H1 (cell line): ENCODE results near the gene MYCBP2. TPM values are rescaled to one million over a fixed set of nuclear protein-coding genes. Genes with fewer than 3 reads are reported as not detected.

Experiments
- CTCF ChIA-PET: fragments of 300-600 bp; sonication (Branson Sonifier 250); formaldehyde crosslinking; loops from one replicate; lab custom pipeline; 2021; ENCODE audit not compliant: partially characterized antibody; lab: Charles Lee
- POLR2A ChIA-PET: fragments of 300-600 bp; sonication (Branson Sonifier 250); formaldehyde crosslinking; loops from one replicate; lab custom pipeline; 2021; ENCODE audit warnings: inconsistent platforms; ENCODE audit not compliant: partially characterized antibody; lab: Charles Lee
- DNase-seq, 2 experiments: peaks; one replicate each; pipeline versions ENCODE4 v3.0.0 to v3.0.0-alpha.2; 2010 to 2022; ENCODE audit warnings: low spot score in 2 of 2, low read depth in 1 of 2, mixed read lengths in 1 of 2
- FAIRE-seq: peaks from 2 replicates; lab custom pipeline; 2011; peaks lifted over from hg19 to GRCh38; lab: Jason Lieb, UNC
- H2AFZ ChIP-seq: 2 replicates; pipeline ENCODE4 v1.8.1; 2012; ENCODE audit warnings: low read length, inconsistent platforms
- H2AK5ac ChIP-seq: 2 replicates; pipeline ENCODE4 v1.6.1; 2013; ENCODE audit warnings: low read depth, low read length
- H2BK120ac ChIP-seq: replicated peaks from 2 replicates; pipeline ENCODE3; 2013; ENCODE audit warnings: low read depth, low read length, inconsistent platforms
- H2BK12ac ChIP-seq: 2 replicates; pipeline ENCODE4 v1.6.1; 2013; ENCODE audit warnings: low read depth, low read length
- H2BK15ac ChIP-seq: 2 replicates; pipeline ENCODE4 v1.6.1; 2013; ENCODE audit warnings: low read length
- H2BK20ac ChIP-seq: 2 replicates; pipeline ENCODE4 v1.6.1; 2013; ENCODE audit warnings: low read length
- H2BK5ac ChIP-seq: 2 replicates; pipeline ENCODE4 v1.6.1; 2013; ENCODE audit warnings: low read depth, low read length
- H3K14ac ChIP-seq: 2 replicates; pipeline ENCODE4 v1.6.1; 2013; ENCODE audit warnings: inconsistent platforms; ENCODE audit not compliant: insufficient read length
- H3K18ac ChIP-seq: 2 replicates; pipeline ENCODE4 v1.6.1; 2013; ENCODE audit warnings: low read length; ENCODE audit errors: extremely low read depth
- H3K23ac ChIP-seq: 2 replicates; pipeline ENCODE4 v1.6.1; 2013; ENCODE audit warnings: inconsistent platforms; ENCODE audit not compliant: insufficient read length
- H3K23me2 ChIP-seq: 2 replicates; pipeline ENCODE4 v1.6.1; 2013; ENCODE audit warnings: low read depth, low read length
- H3K27ac ChIP-seq: 2 replicates; pipeline ENCODE4 v1.6.1; 2011; ENCODE audit warnings: low read depth, low read length, inconsistent platforms
- H3K27me3 ChIP-seq, 4 experiments: replicated peaks in 1 of 4; 1 replicate in 1 of 4; 2 replicates in 3 of 4; pipeline versions ENCODE4 v1.6.1 to v1.8.1; 2011 to 2013; ENCODE audit warnings: low read length in 3 of 4, mild to moderate bottlenecking in 3 of 4, inconsistent platforms in 2 of 4, mixed read lengths in 2 of 4, moderate library complexity in 1 of 4; ENCODE audit not compliant: control insufficient read depth in 3 of 4, insufficient read depth in 3 of 4; ENCODE audit errors: extremely low read depth in 1 of 4
- H3K36me3 ChIP-seq, 4 experiments: 2 replicates each; pipeline versions ENCODE4 v1.6.1 to v1.8.1; 2011 to 2013; ENCODE audit warnings: mild to moderate bottlenecking in 4 of 4, low read length in 3 of 4, moderate library complexity in 2 of 4, control low read depth in 1 of 4, inconsistent platforms in 1 of 4; ENCODE audit not compliant: insufficient read depth in 4 of 4, control insufficient read depth in 2 of 4
- H3K4ac ChIP-seq: replicated peaks from 2 replicates; pipeline ENCODE3; 2013; ENCODE audit warnings: low read length, low read depth, mixed read lengths, inconsistent platforms; ENCODE audit not compliant: insufficient read length
- H3K4me1 ChIP-seq, 4 experiments: replicated peaks in 1 of 4; 1 replicate in 1 of 4; 2 replicates in 3 of 4; pipeline versions ENCODE4 v1.6.1 to v1.8.1; 2011 to 2013; ENCODE audit warnings: low read length in 3 of 4, inconsistent platforms in 2 of 4, mixed read lengths in 1 of 4; ENCODE audit not compliant: insufficient read depth in 4 of 4, control insufficient read depth in 3 of 4
- H3K4me2 ChIP-seq, 2 experiments: 2 replicates each; pipeline versions ENCODE4 v1.6.1 to v1.8.1; 2011 to 2013; ENCODE audit warnings: low read depth in 2 of 2, low read length in 2 of 2, control low read depth in 1 of 2, inconsistent platforms in 1 of 2, mild to moderate bottlenecking in 1 of 2; ENCODE audit not compliant: insufficient read depth in 1 of 2
- H3K4me3 ChIP-seq, 4 experiments: fragments of 200-600, 300-600 bp in 1 of 4; sonication (generic), shearing (Covaris generic), sonication (Bioruptor Twin) in 1 of 4; 2 replicates each; pipeline versions ENCODE4 v1.5.1 to v1.8.1; 2011 to 2016; ENCODE audit warnings: low read length in 4 of 4, low read depth in 3 of 4, control low read depth in 2 of 4, inconsistent platforms in 2 of 4, mild to moderate bottlenecking in 2 of 4, mixed read lengths in 1 of 4, moderate library complexity in 1 of 4; ENCODE audit not compliant: insufficient read depth in 2 of 4; ENCODE audit errors: extremely low read depth in 1 of 4
- H3K56ac ChIP-seq: replicated peaks from 2 replicates; pipeline ENCODE3; 2013; ENCODE audit warnings: low read depth, mild to moderate bottlenecking, mixed read lengths, low read length, inconsistent platforms; ENCODE audit not compliant: insufficient read length
- H3K79me1 ChIP-seq: 2 replicates; pipeline ENCODE4 v1.6.1; 2013; ENCODE audit warnings: low read depth, low read length, control low read depth
- H3K79me2 ChIP-seq, 2 experiments: 2 replicates each; pipeline versions ENCODE4 v1.6.1 to v1.8.1; 2012 to 2013; ENCODE audit warnings: low read length in 2 of 2, mild to moderate bottlenecking in 2 of 2, inconsistent platforms in 1 of 2; ENCODE audit not compliant: insufficient read depth in 2 of 2, control insufficient read depth in 1 of 2
- H3K9ac ChIP-seq, 4 experiments: replicated peaks in 1 of 4; 1 replicate in 1 of 4; 2 replicates in 3 of 4; pipeline versions ENCODE4 v1.6.1 to v1.8.1; 2011 to 2013; ENCODE audit warnings: low read depth in 3 of 4, low read length in 3 of 4, control low read depth in 2 of 4, mild to moderate bottlenecking in 2 of 4, moderate library complexity in 2 of 4, inconsistent platforms in 1 of 4; ENCODE audit errors: extremely low read depth in 1 of 4
- H3K9me3 ChIP-seq, 2 experiments: 2 replicates each; pipeline versions ENCODE4 v1.6.1 to v1.8.1; 2012 to 2013; ENCODE audit warnings: mild to moderate bottlenecking in 2 of 2, moderate library complexity in 2 of 2, control low read depth in 1 of 2, inconsistent platforms in 1 of 2, low read depth in 1 of 2, low read length in 1 of 2, mixed read lengths in 1 of 2; ENCODE audit not compliant: insufficient read depth in 2 of 2
- H4K20me1 ChIP-seq, 2 experiments: replicated peaks in 1 of 2; 2 replicates each; pipeline versions ENCODE3 to v1.8.1; 2011 to 2013; ENCODE audit warnings: inconsistent platforms in 2 of 2, low read length in 2 of 2, mild to moderate bottlenecking in 1 of 2; ENCODE audit not compliant: insufficient read depth in 2 of 2, control insufficient read depth in 1 of 2
- H4K5ac ChIP-seq: 2 replicates; pipeline ENCODE4 v1.6.1; 2013; ENCODE audit warnings: low read length, low read depth, mixed read lengths, inconsistent platforms; ENCODE audit not compliant: insufficient read length
- H4K8ac ChIP-seq: 2 replicates; pipeline ENCODE4 v1.8.0; 2013; ENCODE audit warnings: mild to moderate bottlenecking, moderate library complexity, low read length, inconsistent platforms; ENCODE audit not compliant: insufficient read depth; ENCODE audit errors: extremely low read depth
- H4K91ac ChIP-seq: replicated peaks from 2 replicates; pipeline ENCODE3; 2013; ENCODE audit warnings: low read length, mixed read lengths, inconsistent platforms; ENCODE audit not compliant: insufficient read length
- GTF2F1 ChIP-seq: IDR thresholded peaks from 2 replicates; pipeline ENCODE4 v1.6.1; 2012; ENCODE audit warnings: low read depth, low read length, improper control_type of control experiment, borderline replicate concordance
- polyA plus RNA-seq, 7 experiments: library from polyadenylated mRNA; depleted of rRNA in 3 of 7; stranded (reverse) in 5 of 7; unstranded in 2 of 7; fragments of >200 nt in 5 of 7; fragments of 200-250 nt in 2 of 7; gene quantifications; 1 replicate in 5 of 7; 2 replicates in 1 of 7; 4 replicates in 1 of 7; pipeline versions ENCODE4 v1.2.1 to v1.2.3, GENCODE V29; 2011 to 2013; ENCODE audit warnings: missing spikeins in 2 of 7, mixed read lengths in 2 of 7
- total RNA-seq: library from RNA; stranded (reverse); fragmentation: NEBNext Ultra II Directional; extraction: Animal tissue kit (Norgen Biotek cat#: 25700); gene quantifications from 2 replicates; pipeline ENCODE4 v1.2.1, GENCODE V29; 2021

MYCBP2 gene
- total and polyA plus RNA-seq, 2 of the 8 experiments (the other 6 are each of a cell fraction or from before 2014, with no cell fraction given), result 19.0 to 52.1 TPM

DNA sequence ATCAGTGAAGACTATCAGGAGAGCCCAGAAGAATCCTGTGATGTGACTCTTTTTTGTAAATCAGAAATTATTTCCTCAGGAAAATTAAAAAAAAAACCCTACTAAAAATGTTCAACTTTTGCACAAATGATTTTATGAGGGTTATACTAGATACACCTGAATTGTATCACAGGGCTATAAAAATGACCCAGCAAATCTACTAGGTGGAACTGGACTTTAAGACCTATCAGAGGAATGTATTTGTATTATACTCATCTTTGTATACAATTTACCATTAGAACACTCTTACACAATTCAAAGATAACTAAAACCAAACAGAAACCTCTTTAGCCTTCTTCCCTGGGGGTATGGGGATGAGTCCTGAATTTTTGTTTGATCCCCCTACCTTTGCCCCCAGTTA is 307.1 kb downstream of the MYCBP2 start:
- Histone ChIP-seq H2BK20ac (no peak overlapping the region), H2BK120ac (no peak overlapping the region), H3K23ac (no peak overlapping the region), H3K56ac (no peak overlapping the region), H3K36me3 (peaks cover 7 to 44% (median 16%) of the 10 kb centered on the region in 4 experiments)
- no peak for DNase-seq
- no peak for TF ChIP-seq GTF2F1
- TF ChIP-seq, all 59 proteins: peak for 0
- Histone ChIP-seq H3K4ac (no peak overlapping the region), H3K4me3 (no peak overlapping the region), H4K91ac (no peak overlapping the region), H3K27me3 (no peaks in the 10 kb centered on the region), H3K23me2 (no peaks in the 10 kb centered on the region; the same call in 1 of the 2 replicates), H2BK15ac (no peak overlapping the region), H2BK12ac (no peak overlapping the region), H4K5ac (no peak overlapping the region), H3K27ac (no peak overlapping the region), H3K79me1 (0 out of 2 replicates have a peak, but pooled peaks cover 3% of the 10 kb centered on the region), H3K9ac (no peak overlapping the region), H3K79me2 (peaks cover 0 to 58% of the 10 kb centered on the region in 2 experiments; a peak in 2 of 4 replicates), H2AFZ (no peak overlapping the region), H2BK5ac (no peak overlapping the region), H3K18ac (no peak overlapping the region), H3K9me3 (no peaks in the 10 kb centered on the region), H3K14ac (no peak overlapping the region), H2AK5ac (no peak overlapping the region), H3K4me2 (no peak overlapping the region), H4K20me1 (peaks cover 0 to 7% of the 10 kb centered on the region in 2 experiments), H4K8ac (no peak overlapping the region), H3K4me1 (no peaks in the 10 kb centered on the region)
- ChIA-PET CTCF (interaction anchor here (0.9 to 1.0 kb wide), 2 partner anchors 10 to 297 kb away, joined by 4 read pairs; no protein-coding TSS in a partner anchor), POLR2A (interaction anchor here (0.7 kb wide), 1 partner anchor 312 kb away, joined by 3 read pairs; no protein-coding TSS in a partner anchor)
- no peak for FAIRE-seq
